Caco-2 (cell line): ENCODE data around the gene PRRX1. TPM values are rescaled to one million over a fixed set of nuclear protein-coding genes. Genes with fewer than 3 reads are reported as not detected.

Source experiments
- BruUV-seq: library from RNA; stranded (reverse); fragments of 400-500 nt; replicated peaks from 2 replicates; lab custom pipeline; 2021; lab: Mats Ljungman, UMichigan
- CTCF ChIA-PET: fragments of 300-600 bp; sonication (Branson Sonifier 250); formaldehyde crosslinking; loops from one replicate; lab custom pipeline; 2022; ENCODE audit warnings: antibody characterized with exemption; lab: Charles Lee
- POLR2A ChIA-PET: fragments of 300-600 bp; sonication (Branson Sonifier 250); formaldehyde crosslinking; loops from one replicate; lab custom pipeline; 2022; ENCODE audit warnings: antibody characterized with exemption; lab: Charles Lee
- DNase-seq, 2 experiments: peaks; one replicate each; pipeline versions ENCODE4 v3.0.0 to v3.0.0-alpha.2; 2020 to 2022
- H3K27me3 ChIP-seq: replicated peaks from 2 replicates; pipeline ENCODE4 v1.6.0; 2011; ENCODE audit warnings: low read length; ENCODE audit not compliant: control insufficient read depth, insufficient read depth
- H3K36me3 ChIP-seq: 2 replicates; pipeline ENCODE4 v1.5.1; 2011; ENCODE audit warnings: low read length; ENCODE audit not compliant: control insufficient read depth, insufficient read depth
- H3K4me1 ChIP-seq: fragments of 250-450 bp; sonication (Bioruptor Pico); 2 replicates; pipeline ENCODE4 v1.5.1; 2020; ENCODE audit warnings: mild to moderate bottlenecking
- H3K4me3 ChIP-seq: 2 replicates; pipeline ENCODE4 v1.5.1; 2011; ENCODE audit warnings: low read depth, mild to moderate bottlenecking, control low read depth, low read length
- H3K9me3 ChIP-seq: fragments of 250-450 bp; sonication (Bioruptor Pico); 2 replicates; pipeline ENCODE4 v1.5.1; 2020; ENCODE audit warnings: mild to moderate bottlenecking, moderate library complexity
- H3K27ac Mint-ChIP-seq: one replicate; pipeline ENCODE4 v1.8.0; 2022; ENCODE audit warnings: mixed read lengths; ENCODE audit not compliant: unreplicated experiment
- H3K27me3 Mint-ChIP-seq: one replicate; pipeline ENCODE4 v1.8.0; 2022; ENCODE audit warnings: mixed read lengths; ENCODE audit not compliant: insufficient read depth, unreplicated experiment
- H3K36me3 Mint-ChIP-seq: one replicate; pipeline ENCODE4 v1.8.0; 2022; ENCODE audit warnings: mild to moderate bottlenecking, mixed read lengths; ENCODE audit not compliant: insufficient read depth, unreplicated experiment
- H3K4me1 Mint-ChIP-seq: one replicate; pipeline ENCODE4 v1.8.0; 2022; ENCODE audit warnings: low read depth, mixed read lengths; ENCODE audit not compliant: unreplicated experiment
- H3K4me3 Mint-ChIP-seq: one replicate; pipeline ENCODE4 v1.8.0; 2022; ENCODE audit warnings: mild to moderate bottlenecking, moderate library complexity, mixed read lengths; ENCODE audit not compliant: unreplicated experiment
- H3K9me3 Mint-ChIP-seq: one replicate; pipeline ENCODE4 v1.8.0; 2022; ENCODE audit warnings: mixed read lengths; ENCODE audit not compliant: unreplicated experiment
- CTCF ChIP-seq, 2 experiments: fragments of 200-600 bp in 1 of 2; IDR thresholded peaks; 1 replicate in 1 of 2; 2 replicates in 1 of 2; pipeline versions ENCODE4 v1.5.1 to v1.8.0; 2011 to 2022; ENCODE audit warnings: antibody characterized with exemption in 1 of 2, control low read depth in 1 of 2, inconsistent platforms in 1 of 2, low read depth in 1 of 2, low read length in 1 of 2, mild to moderate bottlenecking in 1 of 2, moderate library complexity in 1 of 2; ENCODE audit not compliant: insufficient read depth in 1 of 2, severe bottlenecking in 1 of 2, unreplicated experiment in 1 of 2
- intact Hi-C: fragments of 100-400 bp; cut with micrococcal nuclease; formaldehyde crosslinking; loops from one replicate; pipeline ENCODE4 v1.10.0; 2022; ENCODE audit not compliant: unreplicated experiment
- total RNA-seq: library from RNA; stranded (reverse); gene quantifications from 2 replicates; pipeline ENCODE4 v1.2.3, GENCODE V29; 2022

Gene PRRX1
- total RNA-seq, 1 experiment from 2014 or later = not detected

GRCh38 chr1:170695955-170696590 is 32.1 kb downstream of the PRRX1 start:
- Histone ChIP-seq H3K4me3 (no peak overlapping the region), H3K27me3 (no peaks in the 10 kb centered on the region), H3K4me1 (no peaks in the 10 kb centered on the region), H3K9me3 (no peaks in the 10 kb centered on the region), H3K36me3 (no peaks in the 10 kb centered on the region)
- H3K27ac Mint-ChIP-seq = no peak overlapping the region
- CTCF ChIA-PET = no interaction called here
- intact Hi-C loops = no loop called here
- no TSS peak for BruUV-seq
- DNase-seq = no peak
- POLR2A ChIA-PET = no interaction called here
- H3K27me3 Mint-ChIP-seq = peaks cover 21% of the 10 kb centered on the region
- no peaks in the 10 kb centered on the region for H3K4me1 Mint-ChIP-seq
- no peak for TF ChIP-seq CTCF (IDR thresholded peaks at IDR 0.05; ENCODE audit: insufficient read depth in 1 of 2, low read depth in 1 of 2, low read length in 1 of 2, severe bottlenecking in 1 of 2, unreplicated experiment in 1 of 2)
- H3K9me3 Mint-ChIP-seq = no peaks in the 10 kb centered on the region
- no peak overlapping the region for H3K4me3 Mint-ChIP-seq
- H3K36me3 Mint-ChIP-seq = no peaks in the 10 kb centered on the region

- Mint-ChIP-seq H3K4me1 (no peaks in the 10 kb centered on the region), H3K4me3 (no peak overlapping the region), H3K36me3 (no peaks in the 10 kb centered on the region), H3K27me3 (peaks cover 19% of the 10 kb centered on the region), H3K27ac (no peak overlapping the region), H3K9me3 (no peaks in the 10 kb centered on the region)
- Histone ChIP-seq H3K27me3 (no peaks in the 10 kb centered on the region), H3K36me3 (no peaks in the 10 kb centered on the region), H3K4me1 (no peaks in the 10 kb centered on the region), H3K9me3 (no peaks in the 10 kb centered on the region), H3K4me3 (no peak overlapping the region)
- CTCF ChIA-PET = no interaction called here
- no TSS peak for BruUV-seq
- DNase-seq = no peak
- POLR2A ChIA-PET = no interaction called here
- intact Hi-C loops = no loop called here
- no peak for TF ChIP-seq CTCF (IDR thresholded peaks at IDR 0.05; ENCODE audit: insufficient read depth in 1 of 2, low read depth in 1 of 2, low read length in 1 of 2, severe bottlenecking in 1 of 2, unreplicated experiment in 1 of 2)
Observed at GRCh38 chr1:170696591-170697290, 32.8 kb downstream of the PRRX1 start.

- BruUV-seq = no TSS peak
- no peaks in the 10 kb centered on the region for H3K9me3 Mint-ChIP-seq
- intact Hi-C loops = no loop called here
- DNase-seq = no peak
- H3K27me3 Mint-ChIP-seq = peaks cover 19% of the 10 kb centered on the region
- POLR2A ChIA-PET = no interaction called here
- H3K9me3 ChIP-seq = no peaks in the 10 kb centered on the region
- H3K4me3 ChIP-seq = no peak overlapping the region
- no peaks in the 10 kb centered on the region for H3K27me3 ChIP-seq
- no peaks in the 10 kb centered on the region for H3K4me1 Mint-ChIP-seq
- H3K36me3 Mint-ChIP-seq = no peaks in the 10 kb centered on the region
- CTCF ChIA-PET = no interaction called here
- H3K36me3 ChIP-seq = no peaks in the 10 kb centered on the region
- TF ChIP-seq CTCF (IDR thresholded peaks at IDR 0.05; ENCODE audit: insufficient read depth in 1 of 2, low read depth in 1 of 2, low read length in 1 of 2, severe bottlenecking in 1 of 2, unreplicated experiment in 1 of 2) = no peak
- H3K27ac Mint-ChIP-seq = no peak overlapping the region
- no peaks in the 10 kb centered on the region for H3K4me1 ChIP-seq
- H3K4me3 Mint-ChIP-seq = no peak overlapping the region
Observed at GRCh38 chr1:170697316-170697715, 33.4 kb downstream of the PRRX1 start.
